Skin epidermis (tissue), 12 donors: ENCODE results near the gene FXYD2.

Experiments
- H3K27ac ChIP-seq, 21 experiments: fragments of 200-600 bp; sonication (generic) in 11 of 21; one replicate each; pipeline ENCODE4 v1.5.0; 2020; ENCODE audit warnings: mild to moderate bottlenecking in 3 of 21, inconsistent platforms in 2 of 21, moderate library complexity in 2 of 21
- H3K4me3 ChIP-seq, 7 experiments: fragments of 200-600 bp; sonication (generic) in 2 of 7; one replicate each; pipeline ENCODE4 v1.5.0; 2020; ENCODE audit warnings: inconsistent platforms in 2 of 7, mild to moderate bottlenecking in 2 of 7, moderate library complexity in 1 of 7

FXYD2 gene

GRCh38 chr11:117782101-117782500 is 42.4 kb downstream of the FXYD2 start:
- no peak overlapping the region for H3K4me3 ChIP-seq
- H3K27ac ChIP-seq, result no peak overlapping the region

GRCh38 chr11:117781627-117782026 is 42.9 kb downstream of the FXYD2 start:
- Histone ChIP-seq H3K4me3 (no peak overlapping the region), H3K27ac (no peak overlapping the region)

GRCh38 chr11:117780456-117780855 is 44.1 kb downstream of the FXYD2 start:
- Histone ChIP-seq H3K27ac (no peak overlapping the region), H3K4me3 (no peak overlapping the region)

- Histone ChIP-seq H3K4me3 (no peak overlapping the region), H3K27ac (no peak overlapping the region)
These were observed 50.0 kb downstream of the FXYD2 start for GRCh38 chr11:117774553-117774952.

GRCh38 chr11:117772360-117772759 is 52.2 kb downstream of the FXYD2 start:
- H3K27ac ChIP-seq, result no peak overlapping the region
- no peak overlapping the region for H3K4me3 ChIP-seq

- H3K4me3 ChIP-seq, result no peak overlapping the region
- no peak overlapping the region for H3K27ac ChIP-seq
These were observed 52.7 kb downstream of the FXYD2 start for GRCh38 chr11:117771841-117772240.

- no peak overlapping the region for H3K27ac ChIP-seq
- no peak overlapping the region for H3K4me3 ChIP-seq
These were observed 53.3 kb downstream of the FXYD2 start for GRCh38 chr11:117771197-117771596.

- H3K4me3 ChIP-seq, result no peak overlapping the region
These were observed 54.5 kb downstream of the FXYD2 start for GRCh38 chr11:117770061-117770460.

More at GRCh38 chr11:117770061-117770460, 54.5 kb downstream of the FXYD2 start:
- no peak overlapping the region for H3K27ac ChIP-seq
